ENCODE results near the gene VANGL1. TPM values are rescaled to one million over a fixed set of nuclear protein-coding genes. Genes with fewer than 3 reads are reported as not detected.

The VANGL1 gene
- total and polyA plus RNA-seq, 4 donors: 2.5 to 6.8 (median 3.5) TPM

GRCh38 chr1:115654125-115654524 is 12.4 kb downstream of the VANGL1 start:
- peaks cover 0 to 4% (median 3%) of the 10 kb centered on the region in 4 donors for H3K36me3 ChIP-seq (ENCODE audit: control insufficient read depth in 4 of 4, insufficient read depth in 3 of 4, low read depth in 1 of 4, low read length in 3 of 4)
- H3K27ac ChIP-seq (ENCODE audit: low read depth in 1 of 2, low read length in 2 of 2): no peak overlapping the region
- H3K4me1 ChIP-seq (ENCODE audit: control insufficient read depth in 4 of 4, insufficient read depth in 4 of 4, low read length in 3 of 4): peaks cover 0 to 12% (median 6%) of the 10 kb centered on the region in 4 donors
- no peak for DNase-seq (ENCODE audit: low spot score)
- no peak overlapping the region for H3K9ac ChIP-seq (ENCODE audit: low read depth in 1 of 2, low read length in 2 of 2)
- no peaks in the 10 kb centered on the region for H3K9me3 ChIP-seq (ENCODE audit: control insufficient read depth in 4 of 4, low read length in 3 of 4)
- no peak overlapping the region for H3K4me3 ChIP-seq (ENCODE audit: low read depth in 1 of 3, low read length in 3 of 3)
- no peak for TF ChIP-seq JUND (IDR thresholded peaks at IDR 0.05)
- no peak for TF ChIP-seq MAX (IDR thresholded peaks at IDR 0.05)
- WGBS: 85% methylated on average over 3 of the region's 3 CpGs
- no peaks in the 10 kb centered on the region for H3K27me3 ChIP-seq (ENCODE audit: control insufficient read depth in 4 of 4, insufficient read depth in 4 of 4, low read length in 3 of 4)

- DNase-seq (ENCODE audit: low spot score): no peak
- Histone ChIP-seq H3K9ac (ENCODE audit: low read depth in 1 of 2, low read length in 2 of 2) (no peak overlapping the region), H3K36me3 (ENCODE audit: control insufficient read depth in 4 of 4, insufficient read depth in 3 of 4, low read depth in 1 of 4, low read length in 3 of 4) (peaks cover 0 to 6% (median 3%) of the 10 kb centered on the region in 4 donors), H3K4me3 (ENCODE audit: low read depth in 1 of 3, low read length in 3 of 3) (no peak overlapping the region), H3K9me3 (ENCODE audit: control insufficient read depth in 4 of 4, low read length in 3 of 4) (no peaks in the 10 kb centered on the region), H3K27ac (ENCODE audit: low read depth in 1 of 2, low read length in 2 of 2) (no peak overlapping the region), H3K4me1 (ENCODE audit: control insufficient read depth in 4 of 4, insufficient read depth in 4 of 4, low read length in 3 of 4) (peaks cover 0 to 12% (median 6%) of the 10 kb centered on the region in 4 donors), H3K27me3 (ENCODE audit: control insufficient read depth in 4 of 4, insufficient read depth in 4 of 4, low read length in 3 of 4) (no peaks in the 10 kb centered on the region)
- TF ChIP-seq SP1 (IDR thresholded peaks at IDR 0.05) (no peak), ATF3 (IDR thresholded peaks at IDR 0.05) (no peak), FOXA1 (IDR thresholded peaks at IDR 0.05) (no peak), MAX (IDR thresholded peaks at IDR 0.05) (no peak), HNF4G (IDR thresholded peaks at IDR 0.05) (no peak), FOXA2 (IDR thresholded peaks at IDR 0.05) (no peak), RXRA (IDR thresholded peaks at IDR 0.05) (no peak), ZBTB33 (IDR thresholded peaks at IDR 0.05) (no peak)
- WGBS: 69% methylated on average over 14 of the region's 14 CpGs
Measured at GRCh38 chr1:115654663-115655305, 13.0 kb downstream of the VANGL1 start.

- no peaks in the 10 kb centered on the region for H3K27me3 ChIP-seq (ENCODE audit: control insufficient read depth in 4 of 4, insufficient read depth in 4 of 4, low read length in 3 of 4)
- no peak overlapping the region for H3K9ac ChIP-seq (ENCODE audit: low read depth in 1 of 2, low read length in 2 of 2)
- no peak overlapping the region for H3K4me3 ChIP-seq (ENCODE audit: low read depth in 1 of 3, low read length in 3 of 3)
- H3K36me3 ChIP-seq (ENCODE audit: control insufficient read depth in 4 of 4, insufficient read depth in 3 of 4, low read depth in 1 of 4, low read length in 3 of 4): peaks cover 0 to 10% (median 5%) of the 10 kb centered on the region in 4 donors
- DNase-seq (ENCODE audit: low spot score): no peak
- no peaks in the 10 kb centered on the region for H3K9me3 ChIP-seq (ENCODE audit: control insufficient read depth in 4 of 4, low read length in 3 of 4)
- peaks cover 0 to 12% (median 6%) of the 10 kb centered on the region in 4 donors for H3K4me1 ChIP-seq (ENCODE audit: control insufficient read depth in 4 of 4, insufficient read depth in 4 of 4, low read length in 3 of 4)
- WGBS: 78% methylated on average over 7 of the region's 7 CpGs
- no peak overlapping the region for H3K27ac ChIP-seq (ENCODE audit: low read depth in 1 of 2, low read length in 2 of 2)
- TF ChIP-seq TAF1 (conservative IDR thresholded peaks at IDR 0.05): no peak
- TF ChIP-seq HNF4A (conservative IDR thresholded peaks at IDR 0.05): no peak
- TF ChIP-seq NR2F2 (IDR thresholded peaks at IDR 0.05): no peak
- no peak for TF ChIP-seq RAD21 (IDR thresholded peaks at IDR 0.05)
- no peak for TF ChIP-seq FOXA2 (IDR thresholded peaks at IDR 0.05)
- no peak for TF ChIP-seq HNF4G (IDR thresholded peaks at IDR 0.05)
- TF ChIP-seq FOXA1 (IDR thresholded peaks at IDR 0.05): no peak
- TF ChIP-seq ATF3 (IDR thresholded peaks at IDR 0.05): no peak
- no peak for TF ChIP-seq ZBTB33 (IDR thresholded peaks at IDR 0.05)
- no peak for TF ChIP-seq JUND (IDR thresholded peaks at IDR 0.05)
- TF ChIP-seq, protein P1, sequence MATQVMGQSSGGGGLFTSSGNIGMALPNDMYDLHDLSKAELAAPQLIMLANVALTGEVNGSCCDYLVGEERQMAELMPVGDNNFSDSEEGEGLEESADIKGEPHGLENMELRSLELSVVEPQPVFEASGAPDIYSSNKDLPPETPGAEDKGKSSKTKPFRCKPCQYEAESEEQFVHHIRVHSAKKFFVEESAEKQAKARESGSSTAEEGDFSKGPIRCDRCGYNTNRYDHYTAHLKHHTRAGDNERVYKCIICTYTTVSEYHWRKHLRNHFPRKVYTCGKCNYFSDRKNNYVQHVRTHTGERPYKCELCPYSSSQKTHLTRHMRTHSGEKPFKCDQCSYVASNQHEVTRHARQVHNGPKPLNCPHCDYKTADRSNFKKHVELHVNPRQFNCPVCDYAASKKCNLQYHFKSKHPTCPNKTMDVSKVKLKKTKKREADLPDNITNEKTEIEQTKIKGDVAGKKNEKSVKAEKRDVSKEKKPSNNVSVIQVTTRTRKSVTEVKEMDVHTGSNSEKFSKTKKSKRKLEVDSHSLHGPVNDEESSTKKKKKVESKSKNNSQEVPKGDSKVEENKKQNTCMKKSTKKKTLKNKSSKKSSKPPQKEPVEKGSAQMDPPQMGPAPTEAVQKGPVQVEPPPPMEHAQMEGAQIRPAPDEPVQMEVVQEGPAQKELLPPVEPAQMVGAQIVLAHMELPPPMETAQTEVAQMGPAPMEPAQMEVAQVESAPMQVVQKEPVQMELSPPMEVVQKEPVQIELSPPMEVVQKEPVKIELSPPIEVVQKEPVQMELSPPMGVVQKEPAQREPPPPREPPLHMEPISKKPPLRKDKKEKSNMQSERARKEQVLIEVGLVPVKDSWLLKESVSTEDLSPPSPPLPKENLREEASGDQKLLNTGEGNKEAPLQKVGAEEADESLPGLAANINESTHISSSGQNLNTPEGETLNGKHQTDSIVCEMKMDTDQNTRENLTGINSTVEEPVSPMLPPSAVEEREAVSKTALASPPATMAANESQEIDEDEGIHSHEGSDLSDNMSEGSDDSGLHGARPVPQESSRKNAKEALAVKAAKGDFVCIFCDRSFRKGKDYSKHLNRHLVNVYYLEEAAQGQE (IDR thresholded peaks at IDR 0.05): no peak
- no peak for TF ChIP-seq RXRA (IDR thresholded peaks at IDR 0.05)
- TF ChIP-seq CTCF (IDR thresholded peaks at IDR 0.05; ENCODE audit: low read depth, low read length, missing input control): no peak
- no peak for TF ChIP-seq GABPA (IDR thresholded peaks at IDR 0.05 in 1 of 2, conservative IDR thresholded peaks at IDR 0.05 in 1 of 2)
Measured at GRCh38 chr1:115655306-115655663, 13.5 kb downstream of the VANGL1 start.

Measured in liver (tissue), 9 donors.